ENCODE results near the gene MMP14. TPM values are rescaled to one million over a fixed set of nuclear protein-coding genes. Genes with fewer than 3 reads are reported as not detected.

The MMP14 gene
- total and polyA plus RNA-seq, 9 of the 15 experiments (the other 6 are each of a cell fraction or from before 2014, with no cell fraction given): 0.36 to 5.8 (median 1.3) TPM; not detected in 2

DNA sequence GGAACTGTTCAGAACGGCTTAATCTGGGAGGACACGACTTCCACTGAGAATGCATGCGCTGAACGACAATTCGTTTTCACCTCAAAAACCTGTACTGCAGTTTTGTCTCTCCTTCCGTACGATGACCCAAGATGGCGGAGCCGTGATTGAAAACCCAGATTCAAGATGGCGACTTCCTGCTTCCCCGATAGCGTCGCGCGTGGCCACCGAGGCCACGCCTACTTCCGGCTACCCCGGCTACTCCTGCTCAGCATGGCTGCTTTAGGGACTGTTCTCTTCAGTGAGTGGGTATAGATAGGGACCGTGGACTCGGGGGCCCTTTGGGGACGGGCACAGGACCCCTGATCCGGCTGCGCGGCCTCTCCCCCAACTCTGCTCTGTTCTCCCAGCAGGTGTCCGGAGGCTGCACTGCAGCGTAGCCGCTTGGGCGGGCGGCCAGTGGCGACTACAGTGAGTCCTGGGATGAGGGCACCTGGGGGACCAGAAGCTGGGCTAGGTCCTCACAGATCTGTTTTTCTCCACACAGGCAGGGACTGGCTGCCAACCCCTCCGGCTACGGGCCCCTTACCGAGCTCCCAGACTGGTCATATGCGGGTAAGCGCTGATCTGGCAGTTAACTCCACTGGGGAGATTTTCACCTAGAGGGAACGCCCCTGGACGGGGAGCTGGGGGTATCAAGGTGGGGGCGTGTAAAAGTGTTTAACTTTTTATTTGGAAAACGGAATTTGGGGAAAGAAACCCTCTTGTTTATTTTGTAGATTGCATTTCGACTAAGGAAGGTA is 6.5 kb upstream of the MMP14 start, which contains the start of gene MRPL52 (continued):
- TF ChIP-seq HDAC2 (IDR thresholded peaks at IDR 0.05): no peak
- peak; percentile 90 for TF ChIP-seq TCF7L2 (IDR thresholded peaks at IDR 0.05; ENCODE audit: low read depth, low read length)
- 0 out of 2 replicates have a peak, but pooled peaks have one; percentile 45 for TF ChIP-seq ERF (CRISPR knock-in tag; IDR thresholded peaks at IDR 0.05)
- TF ChIP-seq, protein P1, sequence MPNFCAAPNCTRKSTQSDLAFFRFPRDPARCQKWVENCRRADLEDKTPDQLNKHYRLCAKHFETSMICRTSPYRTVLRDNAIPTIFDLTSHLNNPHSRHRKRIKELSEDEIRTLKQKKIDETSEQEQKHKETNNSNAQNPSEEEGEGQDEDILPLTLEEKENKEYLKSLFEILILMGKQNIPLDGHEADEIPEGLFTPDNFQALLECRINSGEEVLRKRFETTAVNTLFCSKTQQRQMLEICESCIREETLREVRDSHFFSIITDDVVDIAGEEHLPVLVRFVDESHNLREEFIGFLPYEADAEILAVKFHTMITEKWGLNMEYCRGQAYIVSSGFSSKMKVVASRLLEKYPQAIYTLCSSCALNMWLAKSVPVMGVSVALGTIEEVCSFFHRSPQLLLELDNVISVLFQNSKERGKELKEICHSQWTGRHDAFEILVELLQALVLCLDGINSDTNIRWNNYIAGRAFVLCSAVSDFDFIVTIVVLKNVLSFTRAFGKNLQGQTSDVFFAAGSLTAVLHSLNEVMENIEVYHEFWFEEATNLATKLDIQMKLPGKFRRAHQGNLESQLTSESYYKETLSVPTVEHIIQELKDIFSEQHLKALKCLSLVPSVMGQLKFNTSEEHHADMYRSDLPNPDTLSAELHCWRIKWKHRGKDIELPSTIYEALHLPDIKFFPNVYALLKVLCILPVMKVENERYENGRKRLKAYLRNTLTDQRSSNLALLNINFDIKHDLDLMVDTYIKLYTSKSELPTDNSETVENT (CRISPR knock-in tag; IDR thresholded peaks at IDR 0.05): peak; percentile 24; the same call in 1 of the 2 replicates
- peak in 1 of 2 experiments; percentile 55; a peak in 1 of 4 replicates for TF ChIP-seq TEAD1 (CRISPR knock-in tag; IDR thresholded peaks at IDR 0.05)
- no peak for TF ChIP-seq ZSCAN29 (IDR thresholded peaks at IDR 0.05)
- TF ChIP-seq HNRNPLL (IDR thresholded peaks at IDR 0.05; ENCODE audit: low read depth, low read length, poor library complexity, severe bottlenecking): no peak
- TF ChIP-seq MLLT1 (IDR thresholded peaks at IDR 0.05): no peak
- no peak for TF ChIP-seq MCM3 (IDR thresholded peaks at IDR 0.05)
- no peak for TF ChIP-seq PATZ1 (CRISPR knock-in tag; IDR thresholded peaks at IDR 0.05; ENCODE audit: borderline replicate concordance)
- no peak for TF ChIP-seq BCLAF1 (IDR thresholded peaks at IDR 0.05; ENCODE audit: borderline replicate concordance in 1 of 2, control insufficient read depth in 1 of 2, low read depth in 2 of 2, low read length in 1 of 2)
- TF ChIP-seq ZNF212 (CRISPR knock-in tag; IDR thresholded peaks at IDR 0.05): no peak
- TF ChIP-seq, protein P2, sequence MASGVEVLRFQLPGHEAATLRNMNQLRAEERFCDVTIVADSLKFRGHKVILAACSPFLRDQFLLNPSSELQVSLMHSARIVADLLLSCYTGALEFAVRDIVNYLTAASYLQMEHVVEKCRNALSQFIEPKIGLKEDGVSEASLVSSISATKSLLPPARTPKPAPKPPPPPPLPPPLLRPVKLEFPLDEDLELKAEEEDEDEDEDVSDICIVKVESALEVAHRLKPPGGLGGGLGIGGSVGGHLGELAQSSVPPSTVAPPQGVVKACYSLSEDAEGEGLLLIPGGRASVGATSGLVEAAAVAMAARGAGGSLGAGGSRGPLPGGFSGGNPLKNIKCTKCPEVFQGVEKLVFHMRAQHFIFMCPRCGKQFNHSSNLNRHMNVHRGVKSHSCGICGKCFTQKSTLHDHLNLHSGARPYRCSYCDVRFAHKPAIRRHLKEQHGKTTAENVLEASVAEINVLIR (CRISPR knock-in tag; IDR thresholded peaks at IDR 0.05): 0 out of 2 replicates have a peak, but pooled peaks have one; percentile 37
- TF ChIP-seq DIDO1 (tag; IDR thresholded peaks at IDR 0.05; ENCODE audit: low read depth): no peak
- TF ChIP-seq U2AF2 (optimal IDR thresholded peaks at IDR 0.05; ENCODE audit: low read depth, low read length): no peak
- no peak for TF ChIP-seq ESRRB (CRISPR knock-in tag; IDR thresholded peaks at IDR 0.05; ENCODE audit: borderline replicate concordance)

All from K562 (cell line).